Measurements from ENCODE around the gene ZSWIM5. TPM values are rescaled to one million over a fixed set of nuclear protein-coding genes. Genes with fewer than 3 reads are reported as not detected.
"Not testable (repeated sequence)": the region's sequence is repeated elsewhere in the genome, so short reads cannot be mapped to it uniquely, and the experiment has no call there.

ZSWIM5 gene
- polyA plus RNA-seq, 1 donor (not counting 4 experiments of a cell fraction or from before 2014, with no cell fraction given): 0.03 TPM

DNA sequence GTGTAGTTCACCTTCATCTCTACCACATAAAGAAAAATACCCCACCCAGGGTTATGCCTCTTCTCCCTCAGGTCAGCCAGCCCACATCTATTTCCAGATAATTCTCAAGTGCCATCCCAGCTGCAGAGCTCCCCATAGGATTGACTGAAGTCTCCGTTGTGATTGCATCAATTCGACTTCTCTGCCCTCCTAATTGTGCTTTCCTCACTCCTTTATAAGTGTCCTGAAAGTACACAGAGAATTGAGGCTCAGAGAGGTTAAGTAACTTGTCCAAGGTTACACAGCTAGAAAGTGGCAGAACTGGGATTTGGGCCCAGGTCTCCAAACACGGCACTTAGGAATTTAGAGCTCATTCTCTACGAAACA is 15.0 kb downstream of the ZSWIM5 start:
- no peak overlapping the region for H3K27ac ChIP-seq (ENCODE audit: control insufficient read depth, insufficient read depth, low read length)
- no peaks in the 10 kb centered on the region for H3K9me1 ChIP-seq (ENCODE audit: control insufficient read depth, extremely low read depth, insufficient read depth, low read length)
- H3K79me2 ChIP-seq (ENCODE audit: control insufficient read depth, insufficient read depth, low read length): no peaks in the 10 kb centered on the region
- dilution Hi-C loops (cut with MboI; ENCODE audit: extremely low pct_ligation_motif_present, low sequenced_read_pairs): no loop called here
- TF ChIP-seq, protein P1, sequence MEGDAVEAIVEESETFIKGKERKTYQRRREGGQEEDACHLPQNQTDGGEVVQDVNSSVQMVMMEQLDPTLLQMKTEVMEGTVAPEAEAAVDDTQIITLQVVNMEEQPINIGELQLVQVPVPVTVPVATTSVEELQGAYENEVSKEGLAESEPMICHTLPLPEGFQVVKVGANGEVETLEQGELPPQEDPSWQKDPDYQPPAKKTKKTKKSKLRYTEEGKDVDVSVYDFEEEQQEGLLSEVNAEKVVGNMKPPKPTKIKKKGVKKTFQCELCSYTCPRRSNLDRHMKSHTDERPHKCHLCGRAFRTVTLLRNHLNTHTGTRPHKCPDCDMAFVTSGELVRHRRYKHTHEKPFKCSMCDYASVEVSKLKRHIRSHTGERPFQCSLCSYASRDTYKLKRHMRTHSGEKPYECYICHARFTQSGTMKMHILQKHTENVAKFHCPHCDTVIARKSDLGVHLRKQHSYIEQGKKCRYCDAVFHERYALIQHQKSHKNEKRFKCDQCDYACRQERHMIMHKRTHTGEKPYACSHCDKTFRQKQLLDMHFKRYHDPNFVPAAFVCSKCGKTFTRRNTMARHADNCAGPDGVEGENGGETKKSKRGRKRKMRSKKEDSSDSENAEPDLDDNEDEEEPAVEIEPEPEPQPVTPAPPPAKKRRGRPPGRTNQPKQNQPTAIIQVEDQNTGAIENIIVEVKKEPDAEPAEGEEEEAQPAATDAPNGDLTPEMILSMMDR (optimal IDR thresholded peaks at IDR 0.05 in 1 of 3, IDR thresholded peaks at IDR 0.05 in 1 of 3, conservative IDR thresholded peaks at IDR 0.05 in 1 of 3; ENCODE audit: extremely low read depth in 1 of 3, insufficient read depth in 2 of 3, low read length in 3 of 3): no peak
- no peak for TF ChIP-seq EZH2 (IDR thresholded peaks at IDR 0.05; ENCODE audit: low read length)
- no peak overlapping the region for H2AFZ ChIP-seq (ENCODE audit: control insufficient read depth, low read length)
- H3K4me3 ChIP-seq (ENCODE audit: control insufficient read depth in 2 of 3, extremely low read depth in 1 of 3, insufficient read depth in 2 of 3, low read depth in 1 of 3, low read length in 3 of 3): no peak overlapping the region
- H3K4me1 ChIP-seq (ENCODE audit: control insufficient read depth, extremely low read depth, insufficient read depth, low read length): no peaks in the 10 kb centered on the region
- H4K20me1 ChIP-seq (ENCODE audit: control insufficient read depth, extremely low read depth, insufficient read depth, low read length): no peaks in the 10 kb centered on the region
- H3K27me3 ChIP-seq (ENCODE audit: control insufficient read depth, extremely low read depth, insufficient read depth, low read length): no peaks in the 10 kb centered on the region
- H3K36me3 ChIP-seq (ENCODE audit: control insufficient read depth in 2 of 2, extremely low read depth in 1 of 2, insufficient read depth in 2 of 2, low read length in 2 of 2): no peaks in the 10 kb centered on the region
- H3K9me3 ChIP-seq (ENCODE audit: control insufficient read depth, low read depth, low read length): no peaks in the 10 kb centered on the region
- H3K4me2 ChIP-seq (ENCODE audit: control insufficient read depth, extremely low read depth, insufficient read depth, low read depth, low read length): no peak overlapping the region
- FAIRE-seq: no peak
- no peak overlapping the region for H3K9ac ChIP-seq (ENCODE audit: control insufficient read depth, extremely low read depth, insufficient read depth, low read length)
- no peak for DNase-seq (ENCODE audit: low read depth, low spot score)

DNA sequence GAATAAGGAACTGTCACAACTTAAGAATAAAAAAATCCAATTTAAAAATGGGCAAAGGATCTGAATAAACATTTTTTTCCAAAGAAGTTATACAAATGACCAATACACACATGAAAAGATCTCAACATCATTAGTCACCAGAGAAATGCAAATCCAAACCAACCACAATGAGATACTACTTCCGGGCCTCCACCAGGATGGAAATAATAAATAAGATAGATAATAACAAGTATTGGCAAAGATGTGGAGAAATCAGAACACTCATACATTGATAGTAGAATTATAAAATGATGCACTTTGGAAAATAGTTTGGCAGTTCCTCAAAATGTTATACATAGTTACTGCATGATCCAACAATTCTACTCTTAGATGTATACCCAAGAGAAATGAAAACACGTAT is 18.7 kb downstream of the ZSWIM5 start:
- Histone ChIP-seq H3K4me1 (ENCODE audit: control insufficient read depth, extremely low read depth, insufficient read depth, low read length) (no peaks in the 10 kb centered on the region), H2AFZ (ENCODE audit: control insufficient read depth, low read length) (no peak overlapping the region), H3K9me1 (ENCODE audit: control insufficient read depth, extremely low read depth, insufficient read depth, low read length) (no peaks in the 10 kb centered on the region), H3K9ac (ENCODE audit: control insufficient read depth, extremely low read depth, insufficient read depth, low read length) (no peak overlapping the region), H3K4me2 (ENCODE audit: control insufficient read depth, extremely low read depth, insufficient read depth, low read depth, low read length) (no peak overlapping the region), H4K20me1 (ENCODE audit: control insufficient read depth, extremely low read depth, insufficient read depth, low read length) (no peaks in the 10 kb centered on the region), H3K9me3 (ENCODE audit: control insufficient read depth, low read depth, low read length) (no peaks in the 10 kb centered on the region), H3K79me2 (ENCODE audit: control insufficient read depth, insufficient read depth, low read length) (no peaks in the 10 kb centered on the region), H3K36me3 (ENCODE audit: control insufficient read depth in 2 of 2, extremely low read depth in 1 of 2, insufficient read depth in 2 of 2, low read length in 2 of 2) (no peaks in the 10 kb centered on the region), H3K4me3 (ENCODE audit: control insufficient read depth in 2 of 3, extremely low read depth in 1 of 3, insufficient read depth in 2 of 3, low read depth in 1 of 3, low read length in 3 of 3) (no peak overlapping the region), H3K27me3 (ENCODE audit: control insufficient read depth, extremely low read depth, insufficient read depth, low read length) (no peaks in the 10 kb centered on the region), H3K27ac (ENCODE audit: control insufficient read depth, insufficient read depth, low read length) (no peak overlapping the region)
- dilution Hi-C loops (cut with MboI; ENCODE audit: extremely low pct_ligation_motif_present, low sequenced_read_pairs): no loop called here
- TF ChIP-seq EZH2 (IDR thresholded peaks at IDR 0.05; ENCODE audit: low read length): no peak
- TF ChIP-seq, protein P1 (optimal IDR thresholded peaks at IDR 0.05 in 1 of 3, IDR thresholded peaks at IDR 0.05 in 1 of 3, conservative IDR thresholded peaks at IDR 0.05 in 1 of 3; ENCODE audit: extremely low read depth in 1 of 3, insufficient read depth in 2 of 3, low read length in 3 of 3): no peak
- no peak for DNase-seq (ENCODE audit: low read depth, low spot score)
- FAIRE-seq: no peak

GRCh38 chr1:45179918-45180519 is 26.4 kb downstream of the ZSWIM5 start:
- H3K4me1 ChIP-seq (ENCODE audit: control insufficient read depth, extremely low read depth, insufficient read depth, low read length); H3K4me2 ChIP-seq (ENCODE audit: control insufficient read depth, extremely low read depth, insufficient read depth, low read depth, low read length); H3K9me1 ChIP-seq (ENCODE audit: control insufficient read depth, extremely low read depth, insufficient read depth, low read length); H3K9me3 ChIP-seq (ENCODE audit: control insufficient read depth, low read depth, low read length); H3K79me2 ChIP-seq (ENCODE audit: control insufficient read depth, insufficient read depth, low read length); H3K9ac ChIP-seq (ENCODE audit: control insufficient read depth, extremely low read depth, insufficient read depth, low read length); dilution Hi-C loops (cut with MboI; ENCODE audit: extremely low pct_ligation_motif_present, low sequenced_read_pairs); H3K36me3 ChIP-seq (ENCODE audit: control insufficient read depth in 2 of 2, extremely low read depth in 1 of 2, insufficient read depth in 2 of 2, low read length in 2 of 2); FAIRE-seq; H3K4me3 ChIP-seq (ENCODE audit: control insufficient read depth in 2 of 3, extremely low read depth in 1 of 3, insufficient read depth in 2 of 3, low read depth in 1 of 3, low read length in 3 of 3); H4K20me1 ChIP-seq (ENCODE audit: control insufficient read depth, extremely low read depth, insufficient read depth, low read length); H3K27ac ChIP-seq (ENCODE audit: control insufficient read depth, insufficient read depth, low read length); H2AFZ ChIP-seq (ENCODE audit: control insufficient read depth, low read length); H3K27me3 ChIP-seq (ENCODE audit: control insufficient read depth, extremely low read depth, insufficient read depth, low read length); DNase-seq (ENCODE audit: low read depth, low spot score): not testable (repeated sequence)

Measured in keratinocyte (primary cell).